Neural cell (in vitro differentiated cells): Measurements from ENCODE around the gene TXNL4B. TPM values are rescaled to one million over a fixed set of nuclear protein-coding genes. Genes with fewer than 3 reads are reported as not detected.

Experiments used
- H2AFZ ChIP-seq: fragments of 200-600, 300-800 bp; sonication (generic), shearing (Covaris generic); 2 replicates; pipeline ENCODE4 v1.6.0; 2014; ENCODE audit warnings: low read depth, mild to moderate bottlenecking, antibody characterized with exemption, low read length, moderate library complexity
- H3F3A ChIP-seq: fragments of 200-600 bp; shearing (Covaris generic); 2 replicates; pipeline ENCODE4 v1.6.1; 2016; ENCODE audit warnings: mild to moderate bottlenecking, moderate library complexity, mixed read lengths, antibody characterized with exemption, low read length; ENCODE audit not compliant: insufficient read depth, poor library complexity, severe bottlenecking
- H3K27ac ChIP-seq: fragments of 200-600, 300-800 bp; sonication (generic), shearing (Covaris generic); 2 replicates; pipeline ENCODE4 v1.5.1; 2014; ENCODE audit warnings: mild to moderate bottlenecking, low read length, moderate library complexity
- H3K27me3 ChIP-seq: fragments of 300-800, 200-600 bp; sonication (generic), shearing (Covaris generic); 2 replicates; pipeline ENCODE4 v1.6.0; 2014; ENCODE audit warnings: mild to moderate bottlenecking, low read depth, low read length, moderate library complexity; ENCODE audit not compliant: insufficient read depth
- H3K36me3 ChIP-seq: fragments of 300-800, 200-600 bp; sonication (generic), shearing (Covaris generic); 2 replicates; pipeline ENCODE4 v1.5.1; 2014; ENCODE audit warnings: mild to moderate bottlenecking, antibody characterized with exemption, low read length, moderate library complexity; ENCODE audit not compliant: insufficient read depth
- H3K4me2 ChIP-seq: fragments of 300-800, 200-600 bp; sonication (generic), shearing (Covaris generic); 2 replicates; pipeline ENCODE4 v1.6.0; 2014; ENCODE audit warnings: mild to moderate bottlenecking, low read length
- H3K4me3 ChIP-seq: fragments of 300-800, 200-600 bp; sonication (generic), shearing (Covaris generic); 2 replicates; pipeline ENCODE4 v1.5.1; 2014; ENCODE audit warnings: mild to moderate bottlenecking, low read length, moderate library complexity
- H3K79me2 ChIP-seq: fragments of 200-600 bp; shearing (Covaris generic); replicated peaks from 2 replicates; pipeline ENCODE4 v1.6.0; 2014; ENCODE audit warnings: mild to moderate bottlenecking, low read length, moderate library complexity; ENCODE audit not compliant: insufficient read depth
- H3K9ac ChIP-seq: fragments of 300-800, 200-600 bp; sonication (generic), shearing (Covaris generic); 2 replicates; pipeline ENCODE4 v1.6.1; 2016; ENCODE audit warnings: mild to moderate bottlenecking, low read length, mixed read lengths
- H3K9me2 ChIP-seq: fragments of 200-600 bp; shearing (Covaris generic); 2 replicates; pipeline ENCODE4 v1.6.1; 2016; ENCODE audit warnings: mild to moderate bottlenecking, low read length, mixed read lengths; ENCODE audit not compliant: insufficient read depth
- H3K9me3 ChIP-seq: fragments of 200-600, 300-800 bp; sonication (generic), shearing (Covaris generic); 2 replicates; pipeline ENCODE4 v1.6.1; 2016; ENCODE audit warnings: mild to moderate bottlenecking, mixed run types, low read length, moderate library complexity, mixed read lengths
- H4K20me1 ChIP-seq: fragments of 200-600 bp; shearing (Covaris generic); 2 replicates; pipeline ENCODE4 v1.6.1; 2016; ENCODE audit warnings: mild to moderate bottlenecking, mixed run types; ENCODE audit not compliant: insufficient read depth
- EP300 ChIP-seq: fragments of 450-650 bp; conservative IDR thresholded peaks from 2 replicates; pipeline ENCODE4 v1.6.1; 2014; ENCODE audit warnings: antibody characterized with exemption, mild to moderate bottlenecking, moderate library complexity; ENCODE audit not compliant: poor library complexity, severe bottlenecking
- EZH2 ChIP-seq: fragments of 200-600, 300-800 bp; shearing (Covaris generic), sonication (generic); IDR thresholded peaks from 2 replicates; pipeline ENCODE4 v1.6.1; 2014; ENCODE audit warnings: antibody characterized with exemption, low read length, borderline replicate concordance, mild to moderate bottlenecking; ENCODE audit not compliant: insufficient read depth, poor library complexity, severe bottlenecking
- MXI1 ChIP-seq: fragments of 450-650 bp; conservative IDR thresholded peaks from 2 replicates; pipeline ENCODE4 v1.6.1; 2014; ENCODE audit warnings: antibody characterized with exemption, mild to moderate bottlenecking; ENCODE audit not compliant: poor library complexity, severe bottlenecking
- POLR2AphosphoS5 ChIP-seq: IDR thresholded peaks from 2 replicates; pipeline ENCODE4 v1.6.1; 2012
- RAD21 ChIP-seq: fragments of 450-650 bp; conservative IDR thresholded peaks from 2 replicates; pipeline ENCODE4 v1.6.1; 2014; ENCODE audit warnings: antibody characterized with exemption, mild to moderate bottlenecking, moderate library complexity
- SMC3 ChIP-seq: fragments of 450-650 bp; conservative IDR thresholded peaks from 2 replicates; pipeline ENCODE4 v1.6.1; 2014; ENCODE audit warnings: antibody characterized with exemption, mild to moderate bottlenecking, moderate library complexity; ENCODE audit not compliant: poor library complexity
- TAF1 ChIP-seq: IDR thresholded peaks from 2 replicates; pipeline ENCODE4 v1.6.1; 2012; ENCODE audit warnings: low read depth
- polyA plus RNA-seq: library from polyadenylated mRNA; depleted of rRNA; stranded (reverse); fragments of >200 nt; gene quantifications from 2 replicates; pipeline ENCODE4 v1.2.3, GENCODE V29; 2014
- TF ChIP-seq, protein P1 (sequence below): IDR thresholded peaks from 2 replicates; pipeline ENCODE4 v1.6.1; 2012; ENCODE audit warnings: borderline replicate concordance
- TF ChIP-seq, protein P2 (sequence below): fragments of 450-650 bp; IDR thresholded peaks from 2 replicates; pipeline ENCODE4 v1.5.1; 2014; ENCODE audit warnings: antibody characterized with exemption, mild to moderate bottlenecking, moderate library complexity; ENCODE audit not compliant: poor library complexity, severe bottlenecking

TXNL4B gene
- polyA plus RNA-seq, 1 donor from 2014 or later, result 26.2 TPM

DNA sequence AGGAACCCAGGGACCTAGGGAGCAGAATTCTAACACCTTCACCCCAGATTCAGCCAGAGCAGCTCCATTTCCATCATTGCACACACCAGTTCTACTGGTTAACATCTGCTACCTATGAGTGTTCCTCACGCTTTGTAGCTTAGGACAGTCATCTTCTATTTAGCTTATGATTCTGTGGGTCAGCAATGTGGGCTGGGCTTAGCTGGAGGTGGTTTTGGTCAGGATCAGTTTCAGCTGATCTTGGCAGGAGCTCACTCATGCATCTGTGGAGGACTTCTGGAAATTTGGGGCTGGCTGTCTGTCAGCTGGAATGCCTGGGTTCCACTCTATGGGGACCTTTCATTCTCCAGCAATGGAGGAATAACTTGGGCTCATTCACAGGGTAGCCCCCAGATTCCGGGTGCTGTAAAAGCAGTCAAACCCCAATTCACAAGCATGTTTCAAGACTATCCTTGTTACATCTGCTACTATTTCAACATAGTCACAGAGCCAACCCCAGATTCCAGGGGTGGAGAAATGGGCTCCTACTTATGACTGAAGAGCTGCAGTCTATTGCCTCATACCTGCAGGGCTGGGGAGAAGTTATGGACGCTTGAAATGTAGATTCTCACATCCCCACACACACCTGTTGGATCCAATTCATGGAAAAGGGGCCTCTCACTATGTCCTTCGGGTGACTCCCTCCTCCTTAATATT is 42.5 kb downstream of the TXNL4B start:
- Histone ChIP-seq H3K79me2 (no peaks in the 10 kb centered on the region), H3F3A (no peaks in the 10 kb centered on the region), H3K9me2 (no peaks in the 10 kb centered on the region), H3K36me3 (no peaks in the 10 kb centered on the region), H4K20me1 (no peaks in the 10 kb centered on the region), H3K4me3 (no peak overlapping the region), H3K4me2 (no peak overlapping the region), H3K9me3 (no peaks in the 10 kb centered on the region), H3K9ac (no peak overlapping the region), H3K27ac (no peak overlapping the region), H3K27me3 (no peaks in the 10 kb centered on the region), H2AFZ (no peak overlapping the region)
- no peak for TF ChIP-seq SMC3
- TF ChIP-seq, protein P1, sequence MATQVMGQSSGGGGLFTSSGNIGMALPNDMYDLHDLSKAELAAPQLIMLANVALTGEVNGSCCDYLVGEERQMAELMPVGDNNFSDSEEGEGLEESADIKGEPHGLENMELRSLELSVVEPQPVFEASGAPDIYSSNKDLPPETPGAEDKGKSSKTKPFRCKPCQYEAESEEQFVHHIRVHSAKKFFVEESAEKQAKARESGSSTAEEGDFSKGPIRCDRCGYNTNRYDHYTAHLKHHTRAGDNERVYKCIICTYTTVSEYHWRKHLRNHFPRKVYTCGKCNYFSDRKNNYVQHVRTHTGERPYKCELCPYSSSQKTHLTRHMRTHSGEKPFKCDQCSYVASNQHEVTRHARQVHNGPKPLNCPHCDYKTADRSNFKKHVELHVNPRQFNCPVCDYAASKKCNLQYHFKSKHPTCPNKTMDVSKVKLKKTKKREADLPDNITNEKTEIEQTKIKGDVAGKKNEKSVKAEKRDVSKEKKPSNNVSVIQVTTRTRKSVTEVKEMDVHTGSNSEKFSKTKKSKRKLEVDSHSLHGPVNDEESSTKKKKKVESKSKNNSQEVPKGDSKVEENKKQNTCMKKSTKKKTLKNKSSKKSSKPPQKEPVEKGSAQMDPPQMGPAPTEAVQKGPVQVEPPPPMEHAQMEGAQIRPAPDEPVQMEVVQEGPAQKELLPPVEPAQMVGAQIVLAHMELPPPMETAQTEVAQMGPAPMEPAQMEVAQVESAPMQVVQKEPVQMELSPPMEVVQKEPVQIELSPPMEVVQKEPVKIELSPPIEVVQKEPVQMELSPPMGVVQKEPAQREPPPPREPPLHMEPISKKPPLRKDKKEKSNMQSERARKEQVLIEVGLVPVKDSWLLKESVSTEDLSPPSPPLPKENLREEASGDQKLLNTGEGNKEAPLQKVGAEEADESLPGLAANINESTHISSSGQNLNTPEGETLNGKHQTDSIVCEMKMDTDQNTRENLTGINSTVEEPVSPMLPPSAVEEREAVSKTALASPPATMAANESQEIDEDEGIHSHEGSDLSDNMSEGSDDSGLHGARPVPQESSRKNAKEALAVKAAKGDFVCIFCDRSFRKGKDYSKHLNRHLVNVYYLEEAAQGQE, result no peak
- no peak for TF ChIP-seq TAF1
- TF ChIP-seq EP300, result no peak
- TF ChIP-seq, protein P2, sequence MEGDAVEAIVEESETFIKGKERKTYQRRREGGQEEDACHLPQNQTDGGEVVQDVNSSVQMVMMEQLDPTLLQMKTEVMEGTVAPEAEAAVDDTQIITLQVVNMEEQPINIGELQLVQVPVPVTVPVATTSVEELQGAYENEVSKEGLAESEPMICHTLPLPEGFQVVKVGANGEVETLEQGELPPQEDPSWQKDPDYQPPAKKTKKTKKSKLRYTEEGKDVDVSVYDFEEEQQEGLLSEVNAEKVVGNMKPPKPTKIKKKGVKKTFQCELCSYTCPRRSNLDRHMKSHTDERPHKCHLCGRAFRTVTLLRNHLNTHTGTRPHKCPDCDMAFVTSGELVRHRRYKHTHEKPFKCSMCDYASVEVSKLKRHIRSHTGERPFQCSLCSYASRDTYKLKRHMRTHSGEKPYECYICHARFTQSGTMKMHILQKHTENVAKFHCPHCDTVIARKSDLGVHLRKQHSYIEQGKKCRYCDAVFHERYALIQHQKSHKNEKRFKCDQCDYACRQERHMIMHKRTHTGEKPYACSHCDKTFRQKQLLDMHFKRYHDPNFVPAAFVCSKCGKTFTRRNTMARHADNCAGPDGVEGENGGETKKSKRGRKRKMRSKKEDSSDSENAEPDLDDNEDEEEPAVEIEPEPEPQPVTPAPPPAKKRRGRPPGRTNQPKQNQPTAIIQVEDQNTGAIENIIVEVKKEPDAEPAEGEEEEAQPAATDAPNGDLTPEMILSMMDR, result no peak
- no peak for TF ChIP-seq RAD21
- TF ChIP-seq POLR2AphosphoS5, result no peak
- no peak for TF ChIP-seq MXI1
- no peak for TF ChIP-seq EZH2

DNA sequence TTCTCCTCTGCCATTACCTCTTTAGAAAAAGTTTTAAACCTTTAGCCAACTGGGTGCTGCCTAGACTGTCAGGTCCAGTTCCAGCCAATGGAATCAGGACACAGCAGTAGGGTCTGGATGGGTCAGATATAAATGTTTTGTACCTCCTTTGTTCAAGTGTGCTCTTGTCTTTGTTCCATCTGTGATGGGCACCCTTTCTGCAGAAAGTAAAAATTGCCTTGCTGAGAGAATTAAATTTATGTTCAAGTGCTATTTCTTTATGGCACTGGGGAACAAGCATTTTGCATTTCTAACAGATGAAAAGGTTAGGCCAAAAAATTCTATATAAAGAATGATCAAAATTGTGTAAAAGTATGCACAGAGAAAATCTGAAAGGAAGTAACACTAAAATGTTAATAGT is 44.3 kb downstream of the TXNL4B start:
- TF ChIP-seq SMC3 (no peak), EP300 (no peak), POLR2AphosphoS5 (no peak), EZH2 (no peak), TAF1 (no peak), MXI1 (no peak), RAD21 (no peak)
- TF ChIP-seq, protein P1, result no peak
- TF ChIP-seq, protein P2, result no peak
- H3K4me3 ChIP-seq, result no peak overlapping the region
- H3K36me3 ChIP-seq, result no peaks in the 10 kb centered on the region
- H3K4me2 ChIP-seq, result no peak overlapping the region
- no peak overlapping the region for H2AFZ ChIP-seq
- no peaks in the 10 kb centered on the region for H3K27me3 ChIP-seq
- H3F3A ChIP-seq, result no peaks in the 10 kb centered on the region
- H3K79me2 ChIP-seq, result no peaks in the 10 kb centered on the region
- no peak overlapping the region for H3K9ac ChIP-seq
- no peak overlapping the region for H3K27ac ChIP-seq
- H3K9me2 ChIP-seq, result no peaks in the 10 kb centered on the region
- H3K9me3 ChIP-seq, result no peaks in the 10 kb centered on the region
- H4K20me1 ChIP-seq, result no peaks in the 10 kb centered on the region
